B cell (primary cell): ENCODE results near the gene GSE1. TPM values are rescaled to one million over a fixed set of nuclear protein-coding genes. Genes with fewer than 3 reads are reported as not detected.

Source experiments
- ATAC-seq: fragments of 200-7000 bp; cut with Tn5 transposase; one replicate; pipeline ENCODE4 v1.10.0; 2021; ENCODE audit warnings: low read depth, mild to moderate bottlenecking, moderate number of reproducible peaks, moderate library complexity
- CTCF ChIA-PET: fragments of 350-600 bp; sonication (Branson Sonifier 250); formaldehyde crosslinking; loops from one replicate; lab custom pipeline; 2021; ENCODE audit warnings: antibody characterized with exemption, inconsistent platforms; lab: Charles Lee
- POLR2A ChIA-PET: fragments of 350-600 bp; sonication (Branson Sonifier 250); formaldehyde crosslinking; loops from one replicate; lab custom pipeline; 2021; ENCODE audit warnings: antibody characterized with exemption; lab: Charles Lee
- DNase-seq: peaks from one replicate; pipeline ENCODE4 v3.0.0; 2013
- H2AFZ ChIP-seq: 2 replicates; pipeline ENCODE4 v1.6.1; 2012; ENCODE audit warnings: mild to moderate bottlenecking, low read depth, low read length; ENCODE audit not compliant: insufficient read depth, poor library complexity, severe bottlenecking
- H3K27ac ChIP-seq, 2 donors: 1 replicate in 1 of 2; 2 replicates in 1 of 2; pipeline ENCODE4 v1.5.1; 2012 to 2013; ENCODE audit warnings: low read length in 2 of 2, mild to moderate bottlenecking in 2 of 2, moderate library complexity in 1 of 2
- H3K27me3 ChIP-seq, 4 experiments: fragments of 200-600 bp in 1 of 4; sonication (generic) in 1 of 4; replicated peaks in 1 of 4; 1 replicate in 2 of 4; 2 replicates in 2 of 4; pipeline versions ENCODE4 v1.6.1 to v1.7.0; 2013 to 2016; ENCODE audit warnings: low read length in 3 of 4, mild to moderate bottlenecking in 2 of 4, mixed read lengths in 1 of 4, moderate library complexity in 1 of 4; ENCODE audit not compliant: insufficient read depth in 4 of 4, control insufficient read depth in 3 of 4; ENCODE audit errors: control extremely low read depth in 1 of 4
- H3K36me3 ChIP-seq, 2 experiments: replicated peaks in 1 of 2; 1 replicate in 1 of 2; 2 replicates in 1 of 2; pipeline versions ENCODE4 v1.6.1 to v1.7.1; 2013; ENCODE audit warnings: low read length in 1 of 2; ENCODE audit not compliant: insufficient read depth in 2 of 2, control insufficient read depth in 1 of 2; ENCODE audit errors: control extremely low read depth in 1 of 2, extremely low read depth in 1 of 2
- H3K4me1 ChIP-seq, 2 donors: fragments of 200-600 bp in 1 of 2; sonication (generic) in 1 of 2; 1 replicate in 1 of 2; 2 replicates in 1 of 2; pipeline versions ENCODE4 v1.5.1 to v1.6.1; 2013 to 2017; ENCODE audit warnings: low read length in 2 of 2; ENCODE audit not compliant: control insufficient read depth in 2 of 2, insufficient read depth in 2 of 2
- H3K4me2 ChIP-seq: replicated peaks from 2 replicates; pipeline ENCODE3; 2012; ENCODE audit warnings: mild to moderate bottlenecking, low read depth, low read length; ENCODE audit not compliant: poor library complexity, severe bottlenecking
- H3K4me3 ChIP-seq, 5 experiments: fragments of 200-600 bp in 1 of 5; sonication (generic) in 1 of 5; 1 replicate in 3 of 5; 2 replicates in 2 of 5; pipeline versions ENCODE4 v1.5.1 to v1.7.0; 2011 to 2016; ENCODE audit warnings: low read length in 4 of 5, mild to moderate bottlenecking in 4 of 5, low read depth in 2 of 5, control low read depth in 1 of 5, moderate library complexity in 1 of 5; ENCODE audit not compliant: insufficient read depth in 1 of 5; ENCODE audit errors: control extremely low read depth in 1 of 5, extremely low read depth in 1 of 5
- H3K79me2 ChIP-seq: fragments of 200-600 bp; sonication (generic); one replicate; pipeline ENCODE4 v1.6.0; 2016; ENCODE audit warnings: low read length; ENCODE audit not compliant: control insufficient read depth, insufficient read depth
- H3K9ac ChIP-seq: fragments of 200-600 bp; sonication (generic); 2 replicates; pipeline ENCODE4 v1.6.1; 2017; ENCODE audit warnings: mild to moderate bottlenecking, low read length, moderate library complexity
- H3K9me3 ChIP-seq, 3 donors: one replicate each; pipeline versions ENCODE4 v1.6.1 to v1.7.1; 2013; ENCODE audit warnings: low read length in 2 of 3; ENCODE audit not compliant: control insufficient read depth in 2 of 3, insufficient read depth in 1 of 3; ENCODE audit errors: control extremely low read depth in 1 of 3
- H4K20me1 ChIP-seq: 2 replicates; pipeline ENCODE4 v1.6.0; 2012; ENCODE audit warnings: mild to moderate bottlenecking, low read length; ENCODE audit not compliant: insufficient read depth, control insufficient read depth, poor library complexity, severe bottlenecking
- H3K27ac Mint-ChIP-seq: one replicate; pipeline ENCODE4 v1.8.0; 2021; ENCODE audit warnings: mixed read lengths
- H3K27me3 Mint-ChIP-seq: one replicate; pipeline ENCODE4 v1.8.0; 2021; ENCODE audit warnings: mixed read lengths
- H3K4me1 Mint-ChIP-seq: one replicate; pipeline ENCODE4 v1.8.0; 2021; ENCODE audit warnings: mixed read lengths
- H3K4me3 Mint-ChIP-seq: one replicate; pipeline ENCODE4 v1.8.0; 2021; ENCODE audit warnings: mixed read lengths
- H3K9me3 Mint-ChIP-seq: one replicate; pipeline ENCODE4 v1.8.0; 2022; ENCODE audit warnings: mixed read lengths; ENCODE audit not compliant: insufficient read depth
- CTCF ChIP-seq: fragments of 200-600 bp; IDR thresholded peaks from one replicate; pipeline ENCODE4 v1.8.0; 2022; ENCODE audit warnings: antibody characterized with exemption, mild to moderate bottlenecking
- EZH2 ChIP-seq: IDR thresholded peaks from 2 replicates; pipeline ENCODE4 v1.6.1; 2012; ENCODE audit warnings: borderline replicate concordance, low read depth, mild to moderate bottlenecking, moderate library complexity, low read length; ENCODE audit not compliant: insufficient read depth, poor library complexity, severe bottlenecking
- WGBS: methylation state at CpG from one replicate; pipeline ENCODE4 v1.1.5; 2013; ENCODE audit warnings: missing lambda C conversion rate; ENCODE audit not compliant: insufficient coverage; 5-methylcytosine and 5-hydroxymethylcytosine counted together
- intact Hi-C: fragments of 100-400 bp; cut with micrococcal nuclease; formaldehyde crosslinking; loops from one replicate; pipeline ENCODE4 v1.10.0; 2022
- polyA plus RNA-seq: library from polyadenylated mRNA; depleted of rRNA; stranded (reverse); fragments of >200 nt; gene quantifications from 2 replicates; pipeline ENCODE4 v1.2.3, GENCODE V29; 2012
- total RNA-seq, 2 donors: library from RNA; stranded (reverse); fragments of 120-200 nt in 1 of 2; gene quantifications; 1 replicate in 1 of 2; 2 replicates in 1 of 2; pipeline versions ENCODE4 v1.2.3 to v1.2.4, GENCODE V29; 2013 to 2022

GSE1 gene
- total and polyA plus RNA-seq, 2 donors (not counting 1 experiment from before 2014, with no cell fraction given): 57.3 to 76.1 TPM

GRCh38 chr16:85718682-85719081 is 105.6 kb downstream of the GSE1 start:
- DNase-seq (peak; percentile 53), ATAC-seq (no peak)
- Mint-ChIP-seq H3K4me3 (no peak overlapping the region), H3K27me3 (no peaks in the 10 kb centered on the region), H3K27ac (no peak overlapping the region), H3K4me1 (peaks cover 27% of the 10 kb centered on the region), H3K9me3 (no peaks in the 10 kb centered on the region)
- TF ChIP-seq CTCF (no peak), EZH2 (no peak)
- intact Hi-C loops: loop anchor here (1.0 kb wide), 3 partner anchors 41 to 59 kb away; no protein-coding TSS in a partner anchor
- Histone ChIP-seq H3K27me3 (no peaks in the 10 kb centered on the region), H2AFZ (no peak overlapping the region), H3K4me2 (peak overlapping the region; percentile 32), H4K20me1 (peaks cover 68% of the 10 kb centered on the region), H3K36me3 (peaks cover 1 to 12% of the 10 kb centered on the region in 2 experiments), H3K4me3 (no peak overlapping the region), H3K9ac (no peak overlapping the region), H3K4me1 (peaks cover 7 to 34% of the 10 kb centered on the region in 2 donors), H3K9me3 (no peaks in the 10 kb centered on the region), H3K27ac (no peak overlapping the region), H3K79me2 (peaks cover 46% of the 10 kb centered on the region)
- 62% methylated on average over 11 of the region's 11 CpGs for WGBS
- CTCF ChIA-PET: interaction anchor here (0.7 to 5.8 kb wide), 16 partner anchors 13 to 850 kb away, joined by 3 to 77 read pairs (median 5); partner anchors contain the start of gene C16orf74
- POLR2A ChIA-PET: no interaction called here

- Mint-ChIP-seq H3K27ac (no peak overlapping the region), H3K9me3 (no peaks in the 10 kb centered on the region), H3K27me3 (no peaks in the 10 kb centered on the region), H3K4me1 (peaks cover 27% of the 10 kb centered on the region), H3K4me3 (no peak overlapping the region)
- Histone ChIP-seq H3K27me3 (no peaks in the 10 kb centered on the region), H3K36me3 (peaks cover 3 to 12% of the 10 kb centered on the region in 2 experiments), H2AFZ (no peak overlapping the region), H3K9ac (no peak overlapping the region), H3K9me3 (no peaks in the 10 kb centered on the region), H3K4me1 (peaks cover 7 to 34% of the 10 kb centered on the region in 2 donors), H3K4me3 (no peak overlapping the region), H3K79me2 (peaks cover 53% of the 10 kb centered on the region), H3K27ac (no peak overlapping the region), H3K4me2 (no peak overlapping the region), H4K20me1 (peaks cover 72% of the 10 kb centered on the region)
- POLR2A ChIA-PET: no interaction called here
- no peak for DNase-seq
- no peak for ATAC-seq
- CTCF ChIA-PET: interaction anchor here (0.7 to 5.8 kb wide), 13 partner anchors 8 to 300 kb away, joined by 3 to 77 read pairs (median 4); partner anchors contain the start of gene C16orf74
- intact Hi-C loops: no loop called here
- 89% methylated on average over 8 of the region's 11 CpGs for WGBS
- TF ChIP-seq CTCF (no peak), EZH2 (no peak)
Observed at GRCh38 chr16:85719605-85720301, 106.6 kb downstream of the GSE1 start.
